ENCODE results near the gene CLN5.
"Not testable (repeated sequence)": the region's sequence is repeated elsewhere in the genome, so short reads cannot be mapped to it uniquely, and the experiment has no call there.

Gene CLN5

GRCh38 chr13:77002590-77003190 lies 10.8 kb downstream of the CLN5 start:
- TF ChIP-seq CTCF (IDR thresholded peaks at IDR 0.05; ENCODE audit: borderline replicate concordance, insufficient read depth, low read depth, low read length) = peak; percentile 33; the same call in 1 of the 2 replicates
- H3K4me3 ChIP-seq (ENCODE audit: low read depth, low read length) = no peak overlapping the region

GRCh38 chr13:77008337-77008736 lies 16.5 kb downstream of the CLN5 start:
- not testable (repeated sequence) for H3K4me3 ChIP-seq (ENCODE audit: low read depth, low read length)

GRCh38 chr13:77009011-77009410 lies 17.1 kb downstream of the CLN5 start:
- TF ChIP-seq CTCF (IDR thresholded peaks at IDR 0.05; ENCODE audit: borderline replicate concordance, insufficient read depth, low read depth, low read length) = no peak
- H3K4me3 ChIP-seq (ENCODE audit: low read depth, low read length) = no peak overlapping the region

- not testable (repeated sequence) for H3K4me3 ChIP-seq (ENCODE audit: low read depth, low read length)
Measured at GRCh38 chr13:77009719-77010118, 17.8 kb downstream of the CLN5 start.

- TF ChIP-seq CTCF (IDR thresholded peaks at IDR 0.05; ENCODE audit: borderline replicate concordance, insufficient read depth, low read depth, low read length) = no peak
- H3K4me3 ChIP-seq (ENCODE audit: low read depth, low read length) = no peak overlapping the region
Measured at GRCh38 chr13:77013853-77014542, 22.1 kb downstream of the CLN5 start.

- no peak for TF ChIP-seq CTCF (IDR thresholded peaks at IDR 0.05; ENCODE audit: borderline replicate concordance, insufficient read depth, low read depth, low read length)
- no peak overlapping the region for H3K4me3 ChIP-seq (ENCODE audit: low read depth, low read length)
Measured at GRCh38 chr13:77014906-77015685, 23.2 kb downstream of the CLN5 start.

GRCh38 chr13:77016251-77016812 lies 24.5 kb downstream of the CLN5 start:
- H3K4me3 ChIP-seq (ENCODE audit: low read depth, low read length) = no peak overlapping the region
- no peak for TF ChIP-seq CTCF (IDR thresholded peaks at IDR 0.05; ENCODE audit: borderline replicate concordance, insufficient read depth, low read depth, low read length)

All from GM12875 (cell line).